Iris pigment epithelial cell (primary cell): ENCODE data around the gene TNK2.
"Not testable (repeated sequence)": the region's sequence is repeated elsewhere in the genome, so short reads cannot be mapped to it uniquely, and the experiment has no call there.

ENCODE experiments used
- DNase-seq: peaks from one replicate; pipeline ENCODE4 v3.0.0-alpha.2; 2011; ENCODE audit warnings: low read depth

Gene TNK2

GRCh38 chr3:195870442-195870841 is 37.9 kb downstream of the TNK2 start:
- peak; percentile 25 for DNase-seq

- DNase-seq: no peak
These were observed 38.8 kb downstream of the TNK2 start for GRCh38 chr3:195869413-195870001.

- no peak for DNase-seq
These were observed 39.4 kb downstream of the TNK2 start for GRCh38 chr3:195868866-195869412.

GRCh38 chr3:195868336-195868865 is 40.0 kb downstream of the TNK2 start:
- no peak for DNase-seq

- no peak for DNase-seq
These were observed 40.6 kb downstream of the TNK2 start for GRCh38 chr3:195867631-195868335.

- DNase-seq: no peak
These were observed 41.5 kb downstream of the TNK2 start for GRCh38 chr3:195866686-195867511.

- DNase-seq: no peak
These were observed 42.6 kb downstream of the TNK2 start for GRCh38 chr3:195865752-195866151.

GRCh38 chr3:195863121-195864061 is 45.0 kb downstream of the TNK2 start:
- peak; percentile 88 for DNase-seq

GRCh38 chr3:195862318-195862717 is 46.0 kb downstream of the TNK2 start:
- not testable (repeated sequence) for DNase-seq

GRCh38 chr3:195860456-195860855 is 47.9 kb downstream of the TNK2 start:
- no peak for DNase-seq

GRCh38 chr3:195859846-195860411 is 48.4 kb downstream of the TNK2 start:
- DNase-seq: no peak

GRCh38 chr3:195859061-195859845 is 49.1 kb downstream of the TNK2 start:
- DNase-seq: peak; percentile 47

GRCh38 chr3:195856410-195857084 is 51.8 kb downstream of the TNK2 start:
- DNase-seq: no peak

- no peak for DNase-seq
These were observed 52.6 kb downstream of the TNK2 start for GRCh38 chr3:195855471-195856409.

- DNase-seq: no peak
These were observed 53.6 kb downstream of the TNK2 start for GRCh38 chr3:195854628-195855294.

GRCh38 chr3:195853996-195854395 is 54.4 kb downstream of the TNK2 start:
- no peak for DNase-seq

GRCh38 chr3:195853036-195853435 is 55.3 kb downstream of the TNK2 start:
- DNase-seq: no peak
